Gastrocnemius medialis (tissue), 4 donors: Measurements from ENCODE around the gene GABRE. TPM values are rescaled to one million over a fixed set of nuclear protein-coding genes. Genes with fewer than 3 reads are reported as not detected.

Experiments used
- ATAC-seq, 2 donors: fragments of 150-250 bp; one replicate each; pipeline ENCODE4 v1.9.1; 2016
- DNase-seq, 2 donors: peaks; one replicate each; pipeline ENCODE4 v3.0.0-alpha.2; 2019
- H3K27ac ChIP-seq, 4 donors: fragments of 200-600 bp; sonication (generic); 1 replicate in 1 of 4; 2 replicates in 3 of 4; pipeline ENCODE4 v1.5.1; 2016 to 2018; ENCODE audit warnings: mild to moderate bottlenecking in 2 of 4, moderate library complexity in 1 of 4
- H3K27me3 ChIP-seq, 3 donors: fragments of 200-600 bp; sonication (generic) in 2 of 3; 1 replicate in 1 of 3; 2 replicates in 2 of 3; pipeline versions ENCODE4 v1.5.1 to v1.6.0; 2016 to 2019; ENCODE audit warnings: mild to moderate bottlenecking in 1 of 3, moderate library complexity in 1 of 3
- H3K36me3 ChIP-seq, 2 donors: fragments of 200-600 bp; sonication (generic) in 1 of 2; one replicate each; pipeline ENCODE4 v1.5.1; 2017 to 2018
- H3K4me1 ChIP-seq, 2 donors: fragments of 200-600 bp; sonication (generic) in 1 of 2; one replicate each; pipeline ENCODE4 v1.5.1; 2016 to 2017; ENCODE audit warnings: mild to moderate bottlenecking in 2 of 2
- H3K4me3 ChIP-seq, 4 donors: fragments of 200-600 bp; sonication (generic) in 3 of 4; 1 replicate in 1 of 4; 2 replicates in 3 of 4; pipeline ENCODE4 v1.5.1; 2016 to 2019; ENCODE audit warnings: mild to moderate bottlenecking in 2 of 4
- H3K9me3 ChIP-seq, 3 donors: fragments of 200-600 bp; sonication (generic) in 2 of 3; 1 replicate in 1 of 3; 2 replicates in 2 of 3; pipeline ENCODE4 v1.5.1; 2016 to 2019
- CTCF ChIP-seq, 5 experiments: fragments of 450-650 bp in 3 of 5; fragments of 200-600 bp in 2 of 5; sonication (generic) in 2 of 5; IDR thresholded peaks in 4 of 5; conservative IDR thresholded peaks in 1 of 5; 1 replicate in 4 of 5; 2 replicates in 1 of 5; pipeline ENCODE4 v1.5.1; 2016 to 2019; ENCODE audit warnings: antibody characterized with exemption in 5 of 5, mild to moderate bottlenecking in 3 of 5, moderate library complexity in 3 of 5
- POLR2A ChIP-seq, 2 donors: fragments of 450-650 bp; IDR thresholded peaks; one replicate each; pipeline ENCODE4 v1.6.1; 2017; ENCODE audit warnings: antibody characterized with exemption in 2 of 2, mild to moderate bottlenecking in 2 of 2, moderate library complexity in 2 of 2
- in situ Hi-C, 4 donors: fragments of 200-750 bp; cut with MboI; loops; one replicate each; pipeline versions ENCODE4 v1.15.0 to v1.8.0; 2017; ENCODE audit warnings: low sequenced_read_pairs in 4 of 4
- intact Hi-C: fragments of 100-400 bp; cut with DNase I; formaldehyde crosslinking; loops from one replicate; pipeline ENCODE4 v1.15.1; 2023; ENCODE audit warnings: low total_unique reads
- total RNA-seq, 4 donors: library from RNA; depleted of rRNA; stranded (reverse); fragments of >200 nt; gene quantifications; one replicate each; pipeline versions ENCODE4 v1.1.0 to v1.2.3, GENCODE V29; 2016

GABRE gene
- total RNA-seq, 4 donors from 2014 or later = 0.26 to 4.8 (median 2.3) TPM

GRCh38 chrX:151966236-151966635 lies 8.2 kb downstream of the GABRE start:
- H3K9me3 ChIP-seq = no peaks in the 10 kb centered on the region
- TF ChIP-seq CTCF (IDR thresholded peaks at IDR 0.05 in 4 of 5, conservative IDR thresholded peaks at IDR 0.05 in 1 of 5) (no peak), POLR2A (IDR thresholded peaks at IDR 0.05) (no peak)
- H3K36me3 ChIP-seq = no peaks in the 10 kb centered on the region
- H3K4me1 ChIP-seq = no peaks in the 10 kb centered on the region
- ATAC-seq (peak in 1 of 2 donors; percentile 47), DNase-seq (no peak)
- intact Hi-C loops = no loop called here
- no peak overlapping the region for H3K4me3 ChIP-seq
- in situ Hi-C loops = no loop called here
- no peaks in the 10 kb centered on the region for H3K27me3 ChIP-seq
- H3K27ac ChIP-seq = no peak overlapping the region

- Histone ChIP-seq H3K27me3 (no peaks in the 10 kb centered on the region), H3K27ac (no peak overlapping the region), H3K4me1 (no peaks in the 10 kb centered on the region), H3K9me3 (no peaks in the 10 kb centered on the region), H3K4me3 (no peak overlapping the region), H3K36me3 (no peaks in the 10 kb centered on the region)
- no peak for ATAC-seq
- DNase-seq = no peak
- in situ Hi-C loops = no loop called here
- TF ChIP-seq CTCF (IDR thresholded peaks at IDR 0.05 in 4 of 5, conservative IDR thresholded peaks at IDR 0.05 in 1 of 5) (no peak), POLR2A (IDR thresholded peaks at IDR 0.05) (no peak)
- intact Hi-C loops = no loop called here
Observed at GRCh38 chrX:151962034-151962433, 12.4 kb downstream of the GABRE start.

DNA sequence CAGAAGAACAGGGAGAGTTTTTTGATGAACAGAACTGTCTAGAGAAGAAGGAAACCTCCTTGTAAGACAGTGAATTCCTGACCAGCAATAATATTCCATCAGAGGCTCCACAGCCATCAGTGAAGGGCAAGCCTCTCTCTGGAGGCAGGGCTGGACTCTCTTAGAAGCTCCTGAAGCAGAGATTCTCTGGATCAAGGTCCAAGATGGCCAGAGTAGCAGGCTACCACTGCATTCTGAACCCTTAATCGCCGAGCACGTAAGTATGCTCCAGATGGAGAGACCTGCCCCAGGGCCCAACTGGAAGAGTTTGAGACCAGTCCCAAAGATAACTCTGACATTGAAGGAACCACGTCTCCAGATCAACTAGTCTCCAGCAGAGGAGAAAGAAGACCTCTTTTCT lies 16.4 kb downstream of the GABRE start:
- in situ Hi-C loops (no loop called here), intact Hi-C loops (no loop called here)
- no peak overlapping the region for H3K4me3 ChIP-seq
- H3K27ac ChIP-seq = no peak overlapping the region
- H3K36me3 ChIP-seq = no peaks in the 10 kb centered on the region
- H3K27me3 ChIP-seq = no peaks in the 10 kb centered on the region
- H3K4me1 ChIP-seq = no peaks in the 10 kb centered on the region
- H3K9me3 ChIP-seq = no peaks in the 10 kb centered on the region
- DNase-seq = no peak
- no peak for TF ChIP-seq POLR2A (IDR thresholded peaks at IDR 0.05)
- TF ChIP-seq CTCF (IDR thresholded peaks at IDR 0.05 in 4 of 5, conservative IDR thresholded peaks at IDR 0.05 in 1 of 5) = no peak
- no peak for ATAC-seq

DNA sequence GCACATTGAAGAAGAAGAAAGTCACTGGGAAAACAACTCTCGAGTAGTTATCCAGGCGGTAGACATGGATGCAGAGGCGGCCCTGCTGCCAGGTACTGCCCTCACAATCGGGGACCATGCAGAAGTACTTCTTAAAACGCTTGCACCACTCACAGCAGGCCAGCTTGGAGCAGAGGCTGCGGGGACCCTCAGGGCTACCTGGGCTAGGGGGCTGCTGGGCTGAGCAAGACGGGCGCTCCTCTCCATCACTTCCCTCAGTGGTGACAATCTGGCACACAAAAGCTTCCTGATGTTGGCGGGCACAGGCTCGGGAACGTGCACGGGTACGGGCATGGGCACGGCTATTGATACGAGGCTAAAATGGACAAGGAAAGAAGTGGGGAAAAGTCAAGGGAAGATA lies 19.7 kb downstream of the GABRE start:
- DNase-seq = no peak
- Histone ChIP-seq H3K27me3 (no peaks in the 10 kb centered on the region), H3K4me3 (no peak overlapping the region), H3K4me1 (no peaks in the 10 kb centered on the region), H3K27ac (no peak overlapping the region), H3K36me3 (no peaks in the 10 kb centered on the region), H3K9me3 (no peaks in the 10 kb centered on the region)
- no peak for TF ChIP-seq CTCF (IDR thresholded peaks at IDR 0.05 in 4 of 5, conservative IDR thresholded peaks at IDR 0.05 in 1 of 5)
- intact Hi-C loops = no loop called here
- in situ Hi-C loops = no loop called here
- ATAC-seq = no peak

DNA sequence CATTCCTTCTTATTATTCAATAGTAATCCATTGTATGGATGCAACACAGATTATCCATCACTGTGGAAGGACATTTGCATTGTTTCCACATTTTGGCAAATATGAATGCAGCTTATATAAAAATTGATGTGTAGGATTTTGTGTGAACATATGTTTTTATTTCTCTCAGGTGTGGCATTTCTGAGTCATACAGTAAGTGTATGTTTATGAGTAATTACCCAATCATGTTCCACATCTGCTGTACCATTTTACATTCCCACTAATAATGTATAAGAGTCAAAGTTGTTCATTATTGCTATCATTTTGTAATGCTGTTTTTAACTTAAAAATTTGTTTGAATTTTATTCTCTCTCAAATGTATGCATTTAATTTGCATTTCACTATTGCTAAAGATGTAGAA lies 36.3 kb downstream of the GABRE start:
- H3K27ac ChIP-seq = no peak overlapping the region
- H3K4me3 ChIP-seq = no peak overlapping the region
- in situ Hi-C loops (no loop called here), intact Hi-C loops (no loop called here)
- H3K9me3 ChIP-seq = no peaks in the 10 kb centered on the region
- no peak for DNase-seq
- ATAC-seq = no peak
- TF ChIP-seq CTCF (IDR thresholded peaks at IDR 0.05 in 4 of 5, conservative IDR thresholded peaks at IDR 0.05 in 1 of 5) = no peak
- no peak for TF ChIP-seq POLR2A (IDR thresholded peaks at IDR 0.05)
- no peaks in the 10 kb centered on the region for H3K27me3 ChIP-seq
- H3K4me1 ChIP-seq = no peaks in the 10 kb centered on the region
- no peaks in the 10 kb centered on the region for H3K36me3 ChIP-seq
